ENCODE data around the gene MARCHF10.
"Not testable (repeated sequence)": the region's sequence is repeated elsewhere in the genome, so short reads cannot be mapped to it uniquely, and the experiment has no call there.

MARCHF10 gene

DNA sequence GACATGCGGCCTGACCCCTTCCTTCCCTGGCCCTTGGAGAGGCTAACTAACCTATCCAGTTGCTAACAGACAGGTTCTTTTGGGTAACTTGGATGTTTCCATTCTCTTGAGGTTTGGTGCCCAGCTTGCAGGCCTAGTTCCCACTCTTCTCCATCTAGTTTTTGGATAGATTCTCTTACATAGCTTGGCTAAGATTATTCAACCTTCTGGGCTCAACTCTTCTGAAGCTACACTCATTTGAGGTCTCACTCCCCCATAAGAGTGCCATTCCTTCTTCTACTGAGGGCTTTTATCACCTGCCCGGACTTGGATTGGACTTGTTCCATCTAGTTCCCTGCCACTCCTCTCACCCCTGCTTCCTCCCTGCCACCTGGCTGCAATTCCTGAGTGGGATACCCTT is 44.1 kb upstream of the MARCHF10 start:
- H3K4me1 ChIP-seq, result no peaks in the 10 kb centered on the region
- no peak overlapping the region for H3K4me3 ChIP-seq (ENCODE audit: low read depth, low read length)
- no peak for DNase-seq
- H3K27me3 ChIP-seq, result no peaks in the 10 kb centered on the region
- no peak for TF ChIP-seq CTCF (IDR thresholded peaks at IDR 0.05; ENCODE audit: low read depth, low read length)
- no peaks in the 10 kb centered on the region for H3K9me3 ChIP-seq
- H3K36me3 ChIP-seq, result no peaks in the 10 kb centered on the region

DNA sequence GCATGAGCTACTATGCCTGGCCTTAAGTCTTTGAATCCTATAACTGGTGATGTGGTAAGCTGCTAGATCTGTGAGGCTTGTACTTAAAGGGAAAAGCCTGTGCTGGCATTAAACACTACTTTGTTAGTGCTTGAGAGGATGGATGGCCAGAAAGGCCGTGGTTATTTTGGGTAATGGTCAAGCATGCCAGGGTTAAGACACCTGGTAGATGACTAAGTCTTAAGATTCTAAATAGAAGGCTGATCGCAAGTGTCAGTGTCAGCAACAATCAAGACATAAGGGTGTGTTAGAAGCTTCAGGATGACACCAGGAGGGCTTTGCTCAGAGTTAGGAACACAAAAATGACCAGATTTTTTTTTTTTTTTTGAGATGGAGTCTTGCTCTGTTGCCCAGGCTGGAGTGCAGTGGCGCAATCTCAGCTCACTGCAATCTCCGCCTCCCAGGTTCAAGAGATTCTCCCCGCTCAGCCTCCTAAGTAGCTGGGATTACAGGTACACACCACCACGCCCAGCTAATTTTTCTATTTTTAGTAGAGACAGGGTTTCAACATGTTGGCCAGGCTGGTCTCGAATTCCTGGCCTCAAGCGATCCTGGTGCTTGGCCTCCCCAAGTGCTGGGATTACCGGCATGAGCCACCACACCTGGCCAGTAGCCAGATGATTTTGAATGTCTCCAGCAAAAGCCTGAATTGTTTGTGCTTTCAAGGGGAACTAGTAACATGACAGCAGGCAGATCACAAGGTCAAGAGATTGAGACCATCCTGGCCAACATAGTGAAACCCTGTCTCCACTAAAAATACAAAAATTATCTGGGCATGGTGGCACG is 41.7 kb upstream of the MARCHF10 start:
- not testable (repeated sequence) for H3K27me3 ChIP-seq, H3K36me3 ChIP-seq, H3K9me3 ChIP-seq

DNA sequence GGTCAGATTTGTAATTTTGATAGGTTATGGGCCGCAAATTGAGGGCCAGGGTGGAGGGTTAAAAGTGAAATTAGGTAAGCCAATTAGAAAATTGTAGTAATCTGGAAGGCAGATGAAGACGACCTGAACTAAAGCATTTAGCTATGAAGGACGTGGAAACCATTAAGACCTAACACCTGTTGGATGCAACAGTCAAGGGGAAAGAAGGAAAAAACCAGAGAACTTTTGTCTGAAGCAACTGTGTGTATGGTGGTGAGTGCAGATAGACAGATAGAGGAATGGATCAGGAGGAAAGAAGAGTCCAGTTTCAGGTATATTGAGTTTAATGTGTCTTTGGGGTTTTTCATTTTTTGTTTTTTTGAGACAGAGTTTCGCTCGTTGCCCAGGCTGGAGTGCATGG is 40.2 kb upstream of the MARCHF10 start:
- DNase-seq, result no peak
- H3K36me3 ChIP-seq, result no peaks in the 10 kb centered on the region
- no peaks in the 10 kb centered on the region for H3K27me3 ChIP-seq
- no peak overlapping the region for H3K4me3 ChIP-seq (ENCODE audit: low read depth, low read length)
- H3K9me3 ChIP-seq, result no peaks in the 10 kb centered on the region
- TF ChIP-seq CTCF (IDR thresholded peaks at IDR 0.05; ENCODE audit: low read depth, low read length), result no peak
- no peaks in the 10 kb centered on the region for H3K4me1 ChIP-seq

More for the DNA sequence above, 41.7 kb upstream of the MARCHF10 start:
- not testable (repeated sequence) for H3K4me3 ChIP-seq (ENCODE audit: low read depth, low read length); H3K4me1 ChIP-seq; DNase-seq

DNA sequence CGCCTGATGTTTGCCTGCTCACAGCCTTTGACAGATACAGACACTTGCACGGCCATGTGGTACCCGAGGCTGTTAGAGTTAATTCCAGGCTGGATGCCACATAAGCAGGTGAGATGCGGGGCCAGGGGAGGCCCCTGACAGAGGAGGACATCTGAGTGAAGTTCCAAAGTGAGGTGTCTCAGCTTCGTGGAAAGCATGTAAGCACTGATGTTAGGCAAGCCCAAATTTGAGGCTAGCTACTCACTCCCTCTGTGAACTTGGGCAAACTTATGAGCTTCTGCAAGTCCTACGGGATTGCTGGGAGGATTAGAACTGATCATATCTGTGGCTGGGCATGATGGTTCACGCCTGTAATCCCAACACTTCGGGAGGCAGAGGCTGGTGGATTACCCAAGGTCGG is 39.3 kb upstream of the MARCHF10 start:
- TF ChIP-seq CTCF (IDR thresholded peaks at IDR 0.05; ENCODE audit: low read depth, low read length), result no peak

DNA sequence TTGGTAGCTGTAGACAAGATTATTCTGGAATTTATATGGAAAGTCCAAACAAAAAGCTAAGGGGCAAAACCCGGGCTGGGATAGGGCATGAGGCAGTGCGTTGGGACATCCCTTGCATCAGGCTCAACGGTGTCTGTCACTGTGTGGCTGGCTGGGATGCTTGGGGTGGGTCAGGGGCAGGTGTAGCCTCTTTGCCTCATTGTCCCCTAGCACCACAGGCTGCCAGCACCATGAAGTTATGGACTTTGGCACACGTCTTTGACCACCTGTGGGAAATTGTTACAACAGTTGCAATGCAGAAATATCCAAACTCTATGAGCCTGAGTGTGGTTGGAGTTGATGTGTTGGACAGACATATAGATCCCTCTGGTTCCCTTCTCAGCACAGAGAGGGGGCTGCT is 32.8 kb upstream of the MARCHF10 start:
- no peaks in the 10 kb centered on the region for H3K27me3 ChIP-seq
- DNase-seq, result no peak
- H3K9me3 ChIP-seq, result no peaks in the 10 kb centered on the region
- no peak overlapping the region for H3K4me3 ChIP-seq (ENCODE audit: low read depth, low read length)
- no peaks in the 10 kb centered on the region for H3K36me3 ChIP-seq
- no peaks in the 10 kb centered on the region for H3K4me1 ChIP-seq
- no peak for TF ChIP-seq CTCF (IDR thresholded peaks at IDR 0.05; ENCODE audit: low read depth, low read length)

More for the DNA sequence above, 39.3 kb upstream of the MARCHF10 start:
- no peaks in the 10 kb centered on the region for H3K9me3 ChIP-seq
- no peak for DNase-seq
- no peak overlapping the region for H3K4me3 ChIP-seq (ENCODE audit: low read depth, low read length)
- H3K36me3 ChIP-seq, result no peaks in the 10 kb centered on the region
- H3K27me3 ChIP-seq, result no peaks in the 10 kb centered on the region
- no peaks in the 10 kb centered on the region for H3K4me1 ChIP-seq

- H3K4me1 ChIP-seq; H3K4me3 ChIP-seq (ENCODE audit: low read depth, low read length); H3K9me3 ChIP-seq; H3K27me3 ChIP-seq; DNase-seq; H3K36me3 ChIP-seq: not testable (repeated sequence)
Observed at GRCh38 chr17:62833816-62834215, 25.7 kb upstream of the MARCHF10 start.

- TF ChIP-seq CTCF (IDR thresholded peaks at IDR 0.05; ENCODE audit: low read depth, low read length), result no peak
- DNase-seq, result no peak
- H3K4me3 ChIP-seq (ENCODE audit: low read depth, low read length), result no peak overlapping the region
Observed at GRCh38 chr17:62832405-62832804, 24.3 kb upstream of the MARCHF10 start.

DNA sequence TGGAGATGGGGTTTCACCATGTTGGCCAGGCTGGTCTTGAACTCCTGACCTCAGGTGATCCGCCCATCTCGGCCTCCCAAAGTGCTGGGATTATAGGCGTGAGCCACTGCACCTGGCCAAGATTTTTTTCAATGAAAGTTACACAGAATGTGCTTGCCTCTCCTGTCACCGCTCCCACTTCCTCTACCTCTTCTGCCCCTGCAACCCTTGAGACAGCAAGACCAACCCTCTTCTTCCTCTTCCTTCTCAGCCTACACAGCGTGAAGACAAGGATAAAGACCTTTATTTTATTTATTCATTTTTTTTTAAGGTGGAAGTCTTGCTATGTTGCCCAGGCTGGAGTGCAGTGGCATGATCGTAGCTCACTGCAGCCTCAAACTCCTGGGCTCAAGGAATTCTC is 23.0 kb upstream of the MARCHF10 start:
- not testable (repeated sequence) for H3K9me3 ChIP-seq; H3K4me3 ChIP-seq (ENCODE audit: low read depth, low read length); DNase-seq; H3K36me3 ChIP-seq; H3K27me3 ChIP-seq
- H3K4me1 ChIP-seq, result peaks cover 16% of the 10 kb centered on the region

More at GRCh38 chr17:62832405-62832804, 24.3 kb upstream of the MARCHF10 start:
- H3K36me3 ChIP-seq, result no peaks in the 10 kb centered on the region
- H3K9me3 ChIP-seq, result no peaks in the 10 kb centered on the region; the same call in 1 of the 2 replicates
- H3K27me3 ChIP-seq, result no peaks in the 10 kb centered on the region
- peaks cover 12% of the 10 kb centered on the region for H3K4me1 ChIP-seq
